Hepatocyte (in vitro differentiated cells): Measurements from ENCODE around the gene TAS2R46.

Experiments
- CTCF ChIP-seq: fragments of 200-600 bp; sonication (generic); IDR thresholded peaks from 2 replicates; pipeline ENCODE4 v1.5.1; 2016; ENCODE audit warnings: antibody characterized with exemption, mild to moderate bottlenecking; ENCODE audit not compliant: poor library complexity
- EZH2 ChIP-seq: fragments of 200-600 bp; sonication (generic); IDR thresholded peaks from 2 replicates; pipeline ENCODE4 v1.6.1; 2016; ENCODE audit warnings: antibody characterized with exemption, mild to moderate bottlenecking, borderline replicate concordance
- EZH2phosphoT487 ChIP-seq: fragments of 200-600 bp; sonication (generic); IDR thresholded peaks from one replicate; pipeline ENCODE4 v1.6.1; 2018; ENCODE audit warnings: antibody characterized with exemption, mild to moderate bottlenecking, low read depth, moderate library complexity; ENCODE audit not compliant: unreplicated experiment, severe bottlenecking

GRCh38 chr12:11085419-11085818 lies 23.3 kb upstream of the TAS2R46 start:
- no peak for TF ChIP-seq CTCF
- TF ChIP-seq EZH2: no peak
- no peak for TF ChIP-seq EZH2phosphoT487
